Endothelial cell of umbilical vein (primary cell): Measurements from ENCODE around the gene CLCN6. TPM values are rescaled to one million over a fixed set of nuclear protein-coding genes. Genes with fewer than 3 reads are reported as not detected.

Experiments
- BruUV-seq: library from RNA; stranded (reverse); fragments of 400-500 nt; replicated peaks from 2 replicates; lab custom pipeline; 2021; lab: Mats Ljungman, UMichigan
- CTCF ChIA-PET: fragments of 300-600, 350-600 bp; sonication (Branson Sonifier 250); formaldehyde crosslinking; loops from one replicate; lab custom pipeline; 2021; ENCODE audit warnings: antibody characterized with exemption, inconsistent platforms; lab: Charles Lee
- POLR2A ChIA-PET: fragments of 300-600, 350-600 bp; sonication (Branson Sonifier 250); formaldehyde crosslinking; loops from one replicate; lab custom pipeline; 2021; ENCODE audit warnings: antibody characterized with exemption, inconsistent platforms; lab: Charles Lee
- DNase-seq: peaks from one replicate; pipeline ENCODE4 v3.0.0-alpha.2; 2011; ENCODE audit warnings: low read depth, low spot score
- FAIRE-seq: peaks from 2 replicates; lab custom pipeline; 2011; peaks lifted over from hg19 to GRCh38; lab: Jason Lieb, UNC
- H2AFZ ChIP-seq: 2 replicates; pipeline ENCODE4 v1.6.0; 2012; ENCODE audit warnings: low read depth, low read length, control low read depth, inconsistent platforms
- H3K27ac ChIP-seq: 2 replicates; pipeline ENCODE4 v1.5.1; 2011; ENCODE audit warnings: low read depth, mild to moderate bottlenecking, control low read depth, low read length, moderate library complexity; ENCODE audit not compliant: insufficient read depth
- H3K27me3 ChIP-seq, 2 experiments: 2 replicates each; pipeline versions ENCODE4 v1.6.0 to v1.6.1; 2011; ENCODE audit warnings: low read length in 2 of 2, mixed read lengths in 1 of 2; ENCODE audit not compliant: control insufficient read depth in 2 of 2, insufficient read depth in 2 of 2
- H3K36me3 ChIP-seq, 2 experiments: 2 replicates in 1 of 2; 3 replicates in 1 of 2; pipeline ENCODE4 v1.5.1; 2011; ENCODE audit warnings: low read length in 2 of 2, mild to moderate bottlenecking in 1 of 2, moderate library complexity in 1 of 2; ENCODE audit not compliant: control insufficient read depth in 2 of 2, insufficient read depth in 2 of 2; ENCODE audit errors: extremely low read depth in 1 of 2
- H3K4me1 ChIP-seq: 3 replicates; pipeline ENCODE4 v1.5.1; 2011; ENCODE audit warnings: mild to moderate bottlenecking, low read length; ENCODE audit not compliant: control insufficient read depth, insufficient read depth; ENCODE audit errors: extremely low read depth
- H3K4me2 ChIP-seq: 2 replicates; pipeline ENCODE4 v1.6.1; 2011; ENCODE audit warnings: low read length, control low read depth, mixed read lengths; ENCODE audit not compliant: insufficient read depth
- H3K4me3 ChIP-seq, 3 experiments: fragments of 200-600 bp in 1 of 3; sonication (generic), shearing (Covaris generic) in 1 of 3; replicated peaks in 1 of 3; 2 replicates each; pipeline ENCODE4 v1.5.1; 2011 to 2016; ENCODE audit warnings: control low read depth in 3 of 3, low read length in 3 of 3, mild to moderate bottlenecking in 2 of 3, inconsistent platforms in 1 of 3, low read depth in 1 of 3, moderate library complexity in 1 of 3; ENCODE audit not compliant: insufficient read depth in 1 of 3
- H3K79me2 ChIP-seq: 2 replicates; pipeline ENCODE4 v1.6.0; 2012; ENCODE audit warnings: low read length, inconsistent platforms; ENCODE audit not compliant: control insufficient read depth, insufficient read depth
- H3K9ac ChIP-seq: replicated peaks from 2 replicates; pipeline ENCODE3; 2011; ENCODE audit warnings: low read length, control low read depth; ENCODE audit not compliant: insufficient read depth; ENCODE audit errors: extremely low read depth
- H3K9me1 ChIP-seq: replicated peaks from 3 replicates; pipeline ENCODE4 v1.6.0; 2011; ENCODE audit warnings: mild to moderate bottlenecking, low read length; ENCODE audit not compliant: control insufficient read depth, insufficient read depth; ENCODE audit errors: extremely low read depth
- H3K9me3 ChIP-seq: replicated peaks from 2 replicates; pipeline ENCODE4 v1.5.1; 2012; ENCODE audit warnings: low read length, inconsistent platforms; ENCODE audit not compliant: control insufficient read depth, insufficient read depth
- H4K20me1 ChIP-seq: replicated peaks from 2 replicates; pipeline ENCODE3; 2011; ENCODE audit warnings: mild to moderate bottlenecking, low read length; ENCODE audit not compliant: control insufficient read depth, insufficient read depth; ENCODE audit errors: extremely low read depth
- CTCF ChIP-seq, 2 donors: IDR thresholded peaks; 1 replicate in 1 of 2; 2 replicates in 1 of 2; pipeline ENCODE4 v1.5.1; 2011; ENCODE audit warnings: low read length in 2 of 2, mild to moderate bottlenecking in 2 of 2, moderate library complexity in 2 of 2, control low read depth in 1 of 2, inconsistent platforms in 1 of 2, low read depth in 1 of 2; ENCODE audit not compliant: insufficient read depth in 1 of 2; ENCODE audit errors: extremely low read depth in 1 of 2
- EZH2 ChIP-seq: IDR thresholded peaks from 2 replicates; pipeline ENCODE4 v1.6.1; 2012; ENCODE audit warnings: borderline replicate concordance, low read depth, mild to moderate bottlenecking, moderate library complexity, low read length, inconsistent platforms; ENCODE audit not compliant: severe bottlenecking
- FOS ChIP-seq: IDR thresholded peaks from 2 replicates; pipeline ENCODE4 v1.6.1; 2011; ENCODE audit warnings: mild to moderate bottlenecking, low read length, moderate library complexity, borderline replicate concordance; ENCODE audit not compliant: insufficient read depth
- GATA2 ChIP-seq: IDR thresholded peaks from 2 replicates; pipeline ENCODE4 v1.7.0; 2011; ENCODE audit warnings: low read depth, mild to moderate bottlenecking, moderate library complexity, mixed read lengths, low read length; ENCODE audit not compliant: insufficient read length, insufficient read depth
- JUN ChIP-seq: IDR thresholded peaks from 2 replicates; pipeline ENCODE4 v1.6.1; 2011; ENCODE audit warnings: borderline replicate concordance, low read depth; ENCODE audit not compliant: insufficient read length, insufficient read depth
- MAX ChIP-seq: IDR thresholded peaks from 2 replicates; pipeline ENCODE4 v1.6.1; 2011; ENCODE audit not compliant: insufficient read depth, insufficient read length
- MYC ChIP-seq: IDR thresholded peaks from one replicate; pipeline ENCODE4 v1.6.1; 2011; ENCODE audit warnings: mild to moderate bottlenecking, low read depth, low read length
- POLR2A ChIP-seq: IDR thresholded peaks from 2 replicates; pipeline ENCODE4 v1.6.1; 2012; ENCODE audit warnings: low read depth, mild to moderate bottlenecking, control low read depth, low read length
- POLR2AphosphoS5 ChIP-seq: IDR thresholded peaks from 2 replicates; pipeline ENCODE4 v1.6.1; 2012; ENCODE audit warnings: low read depth, mild to moderate bottlenecking, control low read depth, low read length, moderate library complexity; ENCODE audit not compliant: insufficient read depth
- dilution Hi-C: fragments of 300-500 bp; cut with MboI; formaldehyde crosslinking; loops from one replicate; pipeline ENCODE4 v1.15.0; 2019; ENCODE audit warnings: low sequenced_read_pairs; ENCODE audit not compliant: extremely low pct_ligation_motif_present
- intact Hi-C: fragments of 100-400 bp; cut with micrococcal nuclease; formaldehyde crosslinking; loops from one replicate; pipeline ENCODE4 v1.10.0; 2022
- polyA plus RNA-seq, 4 experiments: library from polyadenylated mRNA; depleted of rRNA in 3 of 4; stranded (reverse) in 3 of 4; unstranded in 1 of 4; fragments of >200 nt; gene quantifications; 2 replicates each; pipeline versions ENCODE4 v1.2.1 to v1.2.3, GENCODE V29; 2011 to 2012; ENCODE audit warnings: missing spikeins in 1 of 4
- total RNA-seq: library from RNA; stranded (reverse); gene quantifications from 2 replicates; pipeline ENCODE4 v1.2.3, GENCODE V29; 2021

CLCN6 gene
- total and polyA plus RNA-seq, 2 donors (not counting 3 experiments of a cell fraction or from before 2014, with no cell fraction given) = 20.4 to 41.2 TPM

GRCh38 chr1:11879311-11880180 is 73.6 kb downstream of the CLCN6 start:
- Histone ChIP-seq H3K27ac (no peak overlapping the region), H3K9me1 (no peaks in the 10 kb centered on the region), H3K79me2 (no peaks in the 10 kb centered on the region), H3K9me3 (no peaks in the 10 kb centered on the region), H3K4me2 (no peak overlapping the region), H3K27me3 (no peaks in the 10 kb centered on the region), H3K9ac (no peak overlapping the region), H2AFZ (no peak overlapping the region), H4K20me1 (no peaks in the 10 kb centered on the region), H3K4me1 (no peaks in the 10 kb centered on the region), H3K4me3 (no peak overlapping the region), H3K36me3 (no peaks in the 10 kb centered on the region)
- ChIA-PET CTCF (interaction anchor here (0.6 to 1.2 kb wide), 3 partner anchors 12 to 20 kb away, joined by 3 to 4 read pairs (median 4); partner anchors contain the start of gene NPPB), POLR2A (interaction anchor here (0.5 to 0.6 kb wide), 2 partner anchors 29 to 71 kb away, joined by 3 to 4 read pairs; no protein-coding TSS in a partner anchor)
- DNase-seq (no peak), FAIRE-seq (no peak)
- dilution Hi-C loops (no loop called here), intact Hi-C loops (no loop called here)
- TF ChIP-seq GATA2 (no peak), JUN (no peak), FOS (no peak), MYC (no peak), CTCF (IDR thresholded peaks at IDR 0.05; ENCODE audit: extremely low read depth in 1 of 2, insufficient read depth in 1 of 2, low read depth in 1 of 2, low read length in 2 of 2) (no peak), MAX (no peak), POLR2AphosphoS5 (no peak), EZH2 (no peak), POLR2A (no peak)
- no TSS peak for BruUV-seq
